Measurements from ENCODE around the gene PDE4D.

PDE4D gene

GRCh38 chr5:59054963-59055528 lies 838.5 kb downstream of the PDE4D start:
- no peak for DNase-seq

DNA sequence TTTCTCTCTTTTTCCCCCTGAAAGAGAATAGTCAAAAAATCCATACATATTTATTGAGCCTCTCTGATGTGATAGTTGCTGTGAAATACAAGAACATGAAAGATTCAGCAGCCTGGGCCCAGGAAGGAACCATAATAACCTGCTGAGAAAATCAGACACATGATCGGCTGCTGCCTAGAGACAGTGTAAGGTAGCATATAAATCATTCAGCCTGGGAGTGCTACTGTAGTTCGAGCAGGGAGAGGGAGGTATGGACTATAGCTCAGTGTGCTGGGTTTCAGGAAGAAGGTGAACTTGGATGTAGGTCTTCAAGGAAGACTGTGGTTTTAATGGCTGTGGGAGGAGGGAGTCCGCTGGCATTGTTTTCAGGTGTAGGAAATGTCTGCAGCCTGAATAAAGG lies 841.6 kb downstream of the PDE4D start:
- DNase-seq, result no peak

DNA sequence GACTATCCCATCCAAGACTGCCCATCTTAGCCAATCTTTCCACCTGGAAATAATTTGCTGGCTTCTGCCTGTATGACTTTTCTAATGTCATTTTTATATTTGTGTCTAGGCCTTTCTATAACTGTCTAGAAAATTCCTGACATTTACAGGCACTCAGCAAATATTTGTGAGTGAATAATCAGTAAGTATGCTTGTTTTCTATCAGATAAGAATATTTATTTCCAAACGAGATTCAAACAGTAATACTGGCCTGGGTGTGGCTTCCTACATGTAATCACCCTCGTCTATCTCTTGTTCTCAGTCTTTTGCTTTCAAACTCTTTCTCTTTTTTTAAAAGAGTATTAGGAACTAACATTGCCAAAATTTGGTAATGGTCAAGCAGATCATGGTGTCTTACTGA lies 844.4 kb downstream of the PDE4D start:
- DNase-seq, result no peak

- no peak for DNase-seq
These were observed 851.1 kb downstream of the PDE4D start for GRCh38 chr5:59042201-59043055.

DNA sequence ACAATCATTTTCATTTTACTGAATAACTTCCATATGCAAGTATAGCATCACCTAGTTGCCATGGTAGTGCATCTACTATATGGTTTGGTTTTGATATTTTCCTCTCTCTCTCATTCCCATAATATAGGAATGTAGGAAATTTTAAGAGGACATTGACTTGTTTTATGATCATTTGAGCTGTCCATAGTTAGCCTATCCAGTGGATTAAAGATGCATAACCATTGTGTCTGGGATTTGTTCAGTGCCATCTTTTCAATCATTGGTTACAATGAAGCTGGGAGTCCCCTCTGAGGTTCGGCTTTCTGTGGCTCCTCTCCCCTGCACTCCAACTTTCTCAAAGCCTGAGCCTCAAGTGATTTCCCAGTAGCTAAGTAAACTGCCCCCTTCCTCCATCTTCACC lies 852.2 kb downstream of the PDE4D start:
- DNase-seq, result no peak

DNA sequence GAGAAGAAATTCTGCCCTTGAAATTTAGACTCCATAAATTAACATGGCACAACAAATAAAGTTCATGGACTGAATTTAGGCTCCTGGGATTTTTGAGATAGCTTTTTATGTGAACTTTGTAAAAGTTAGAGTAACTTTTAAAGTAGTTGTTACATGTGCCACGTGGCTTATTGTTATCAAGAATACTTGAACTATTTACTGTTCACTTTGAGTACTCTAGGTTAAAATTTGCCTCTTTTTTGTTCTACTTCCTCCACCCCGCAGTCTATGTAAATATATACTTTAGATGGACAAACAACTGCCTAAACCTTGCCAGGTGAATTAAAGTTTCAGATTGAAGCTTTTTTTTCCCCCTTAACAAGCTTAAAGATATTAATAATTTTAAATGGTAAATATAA lies 852.7 kb downstream of the PDE4D start:
- DNase-seq, result no peak

- no peak for DNase-seq
These were observed 853.3 kb downstream of the PDE4D start for GRCh38 chr5:59040024-59040803.

GRCh38 chr5:59039296-59040023 lies 854.1 kb downstream of the PDE4D start:
- DNase-seq, result peak; percentile 39

GRCh38 chr5:59038798-59039295 lies 854.7 kb downstream of the PDE4D start:
- DNase-seq, result no peak

DNA sequence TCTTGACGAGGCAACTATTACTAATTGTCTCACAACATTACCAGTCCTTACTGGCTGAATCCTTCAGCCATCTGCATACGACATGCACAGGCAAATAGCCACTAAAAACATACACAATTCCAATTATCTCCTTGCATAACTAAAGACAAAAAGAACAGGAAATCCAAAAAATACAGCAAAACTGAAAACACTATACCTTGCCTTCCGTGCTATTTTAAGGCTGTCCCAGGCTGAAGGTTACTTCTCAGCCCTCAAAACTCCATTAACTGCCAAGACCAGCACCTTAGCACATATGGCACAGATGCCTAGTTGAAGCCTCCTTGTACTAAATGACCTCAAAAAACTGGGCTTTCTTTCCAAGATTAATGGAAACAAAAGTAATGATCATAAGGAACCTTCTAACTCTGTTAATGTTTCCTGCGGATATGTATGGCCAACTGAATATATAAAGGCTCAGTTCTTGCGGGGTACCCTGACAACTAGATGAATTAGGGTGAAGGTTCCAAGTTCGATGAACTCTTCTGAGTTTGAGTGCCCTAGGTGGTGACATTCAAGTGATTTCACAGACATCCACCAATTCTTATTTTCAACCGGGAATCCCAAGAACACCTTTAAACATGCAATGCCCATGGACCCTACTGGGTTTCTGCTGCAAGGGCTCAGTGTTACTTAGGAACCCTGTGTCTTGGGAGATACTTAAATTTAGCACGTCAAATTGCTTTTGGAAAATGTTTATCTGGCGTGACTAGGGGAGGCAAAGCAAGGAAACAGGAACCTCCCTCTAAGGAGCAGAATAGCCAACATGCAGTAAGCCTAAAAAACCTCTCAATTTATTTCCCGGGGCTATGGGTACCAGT lies 855.4 kb downstream of the PDE4D start:
- no peak for DNase-seq

GRCh38 chr5:59037453-59037852 lies 856.1 kb downstream of the PDE4D start:
- DNase-seq, result no peak

GRCh38 chr5:59037041-59037440 lies 856.5 kb downstream of the PDE4D start:
- DNase-seq, result no peak

DNA sequence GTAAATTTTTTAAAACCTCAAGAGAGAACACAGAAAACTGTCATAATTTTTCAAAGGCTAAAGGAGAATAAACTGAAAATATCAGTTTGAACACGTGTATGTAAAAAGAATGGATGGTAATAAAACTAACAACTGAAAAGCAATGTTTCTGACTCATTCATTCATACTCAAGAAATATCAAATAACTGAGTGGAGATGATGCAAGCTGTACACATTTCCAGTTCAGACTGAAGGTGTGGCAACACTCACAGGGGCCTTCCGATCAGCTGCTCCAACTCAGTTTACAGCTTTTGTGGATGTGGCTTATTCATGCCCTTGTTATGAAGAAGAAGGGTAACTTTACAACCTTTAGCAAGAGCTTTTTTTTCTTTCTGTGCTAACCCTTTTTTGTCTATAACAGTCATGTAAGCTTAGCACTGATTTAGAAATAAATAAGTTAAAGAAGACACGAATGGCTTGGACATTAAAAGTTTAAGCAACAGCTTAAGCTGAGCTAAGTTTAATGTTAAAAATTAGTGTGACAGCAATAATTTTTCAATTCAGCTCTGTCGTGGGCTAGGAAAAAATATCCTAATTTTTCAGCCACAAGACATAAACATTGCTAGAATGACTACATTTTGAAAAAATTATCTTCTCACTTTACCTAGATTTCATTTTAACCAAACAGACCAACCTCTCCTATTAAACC lies 857.1 kb downstream of the PDE4D start:
- DNase-seq, result no peak

- DNase-seq, result no peak
These were observed 857.8 kb downstream of the PDE4D start for GRCh38 chr5:59035681-59036080.

DNA sequence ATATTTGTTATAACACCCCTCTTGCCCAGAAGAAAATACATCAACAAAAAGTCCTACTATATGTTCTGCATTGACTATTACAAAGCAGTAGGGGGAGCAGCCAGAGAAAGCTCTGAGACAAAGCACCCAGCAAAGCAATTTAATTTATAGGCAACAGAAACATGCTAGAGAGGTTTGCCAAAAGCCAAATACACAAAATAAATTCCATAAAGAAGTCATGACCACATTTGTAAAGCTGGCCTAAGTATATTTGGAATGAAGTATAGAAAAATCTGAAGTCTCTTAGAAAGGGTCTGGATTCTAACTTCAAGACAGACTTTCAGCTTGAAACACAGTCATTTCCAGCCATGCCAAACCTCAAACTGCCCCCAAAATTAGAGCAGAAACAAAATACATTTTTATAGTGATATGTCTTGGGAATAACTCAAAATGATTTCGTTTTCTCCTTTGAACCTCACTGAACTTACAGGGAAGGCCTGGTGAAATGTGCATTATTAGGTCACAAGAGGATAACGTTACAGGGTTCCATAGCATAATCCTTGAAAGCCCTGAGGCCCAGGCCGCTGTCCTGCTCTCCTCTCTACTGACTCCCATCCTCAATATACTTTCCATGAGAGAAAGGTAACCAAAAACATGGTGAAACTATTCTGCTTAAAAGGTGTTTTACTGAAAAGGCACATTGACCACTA lies 858.9 kb downstream of the PDE4D start:
- peak; percentile 10 for DNase-seq

DNA sequence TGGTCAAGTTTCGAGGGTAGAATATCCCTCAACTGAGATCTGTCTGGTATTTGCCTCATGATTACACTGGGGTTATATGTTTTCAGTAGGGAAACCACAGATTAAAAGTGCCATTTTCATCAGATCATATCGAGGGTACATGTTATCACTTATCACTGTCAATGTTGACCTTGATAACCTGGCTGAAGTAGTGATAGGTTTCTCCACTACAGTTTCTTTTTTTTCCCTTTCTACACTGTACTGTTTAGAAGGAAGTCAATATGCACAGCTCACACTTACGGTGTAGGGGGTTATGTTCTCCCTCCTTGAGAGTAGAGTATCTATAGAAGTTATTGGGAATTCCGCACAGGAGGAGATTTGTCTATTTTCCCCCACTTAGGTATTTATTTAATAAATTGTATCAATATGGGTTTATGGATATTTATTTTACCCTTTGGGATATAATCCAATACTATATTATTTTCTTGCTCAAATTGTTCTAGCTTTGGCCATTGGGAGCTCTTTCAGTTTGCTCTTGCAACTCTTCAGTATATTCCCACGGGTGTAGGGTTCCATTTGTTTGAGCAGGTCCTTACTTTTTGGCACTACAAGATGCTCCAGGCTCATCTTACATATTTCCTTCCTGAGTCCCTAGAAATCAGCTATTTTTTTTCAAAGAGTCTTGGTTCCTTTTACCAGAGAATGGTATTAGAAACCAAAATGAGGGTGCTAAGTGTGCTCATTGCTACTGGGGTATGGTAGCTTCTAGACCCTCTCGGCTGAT lies 866.2 kb downstream of the PDE4D start:
- DNase-seq, result no peak

DNA sequence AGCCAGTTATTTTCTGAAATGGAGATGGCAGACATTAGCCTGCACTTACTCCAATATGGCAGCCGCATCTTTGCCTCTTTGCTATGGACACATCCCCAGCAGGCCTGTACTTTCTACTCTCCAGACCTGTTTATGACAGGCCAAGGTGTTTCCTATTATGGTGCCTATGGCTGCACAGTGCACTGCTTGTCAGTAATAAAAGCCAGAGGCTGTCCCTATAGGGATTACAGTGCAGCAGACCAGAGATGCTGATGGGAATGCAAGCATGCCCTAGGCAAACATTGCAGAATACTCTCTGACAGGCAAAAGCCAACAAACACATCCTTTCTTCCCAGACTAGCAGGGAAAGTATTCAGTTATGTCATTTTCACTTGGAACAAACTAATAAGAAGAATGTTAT lies 867.8 kb downstream of the PDE4D start:
- DNase-seq, result no peak

GRCh38 chr5:59021837-59022514 lies 871.5 kb downstream of the PDE4D start:
- peak; percentile 52 for DNase-seq

DNA sequence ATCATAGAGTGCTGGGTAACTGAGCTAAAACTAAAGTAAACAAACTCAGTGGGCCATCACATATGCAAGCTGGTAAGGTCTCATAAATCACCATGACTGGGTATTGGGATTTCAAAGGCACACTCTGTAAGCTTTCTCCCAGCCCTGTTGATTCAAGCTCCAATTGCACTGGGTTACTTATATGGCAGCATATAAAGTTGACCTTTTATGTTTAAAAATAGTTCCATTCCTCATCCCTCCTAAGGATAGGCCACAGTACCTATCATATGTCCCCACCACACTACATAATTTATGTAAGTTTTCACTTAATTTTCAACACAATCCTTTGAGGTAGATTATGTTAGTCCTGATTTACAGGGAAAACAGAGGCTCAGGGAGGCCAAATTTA lies 872.2 kb downstream of the PDE4D start:
- peak; percentile 14 for DNase-seq
